ENCODE results near the gene RAB3GAP1.
"Not testable (repeated sequence)": the region's sequence is repeated elsewhere in the genome, so short reads cannot be mapped to it uniquely, and the experiment has no call there.

Gene RAB3GAP1

GRCh38 chr2:135105513-135106316 lies 53.6 kb downstream of the RAB3GAP1 start:
- not testable (repeated sequence) for DNase-seq

GRCh38 chr2:135113322-135113721 lies 61.2 kb downstream of the RAB3GAP1 start:
- DNase-seq, result no peak

GRCh38 chr2:135119582-135119981 lies 67.5 kb downstream of the RAB3GAP1 start:
- DNase-seq, result no peak

DNA sequence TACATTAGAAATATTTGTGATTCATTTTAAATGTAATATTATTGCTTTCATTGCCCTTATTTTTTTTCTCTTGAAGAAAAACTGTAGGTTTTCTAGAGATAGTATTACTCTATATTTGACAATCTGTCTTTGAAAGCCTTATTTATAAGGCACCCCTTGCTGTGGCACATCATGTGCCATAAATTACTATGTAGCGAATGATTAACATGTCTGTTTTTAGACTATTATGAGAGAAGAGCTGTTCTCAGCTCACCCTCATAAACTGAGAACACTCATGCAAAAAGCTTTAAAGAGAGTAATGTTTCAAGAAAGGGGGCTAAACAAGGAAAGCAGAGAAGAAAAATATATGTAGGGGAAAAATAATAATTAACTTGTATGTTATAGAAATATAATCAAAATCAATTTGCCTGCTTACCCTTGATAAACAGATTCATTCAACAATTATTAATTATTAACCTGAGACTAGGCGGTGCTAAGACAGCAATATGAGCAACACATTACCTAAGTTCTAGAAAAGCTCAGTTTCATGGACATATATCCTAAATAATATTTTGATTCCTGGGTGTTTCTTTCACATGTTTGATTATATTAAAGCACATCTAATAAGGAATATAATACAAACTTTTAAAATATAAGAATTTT lies 69.0 kb downstream of the RAB3GAP1 start:
- no peak for DNase-seq

DNA sequence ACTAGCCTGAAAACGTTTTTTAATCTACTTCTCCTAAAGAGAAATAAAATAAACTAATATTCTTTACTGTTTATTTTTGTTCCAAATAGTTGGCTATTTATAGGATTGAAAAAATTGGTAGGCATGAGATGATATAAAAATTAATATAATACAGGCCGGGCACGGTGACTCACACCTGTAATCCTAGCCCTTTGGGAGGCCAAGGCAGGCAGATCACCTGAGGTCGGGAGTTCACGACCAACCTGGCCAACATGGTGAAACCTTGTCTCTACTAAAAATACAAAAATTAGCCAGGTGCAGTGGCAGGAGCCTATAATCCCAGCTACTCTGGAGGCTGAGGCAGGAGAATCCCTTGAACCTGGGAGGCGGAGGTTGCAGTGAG lies 69.6 kb downstream of the RAB3GAP1 start:
- DNase-seq, result not testable (repeated sequence)

- no peak for DNase-seq
These were observed 73.1 kb downstream of the RAB3GAP1 start for GRCh38 chr2:135124924-135125886.

- DNase-seq, result no peak
These were observed 73.8 kb downstream of the RAB3GAP1 start for GRCh38 chr2:135125940-135126339.

DNA sequence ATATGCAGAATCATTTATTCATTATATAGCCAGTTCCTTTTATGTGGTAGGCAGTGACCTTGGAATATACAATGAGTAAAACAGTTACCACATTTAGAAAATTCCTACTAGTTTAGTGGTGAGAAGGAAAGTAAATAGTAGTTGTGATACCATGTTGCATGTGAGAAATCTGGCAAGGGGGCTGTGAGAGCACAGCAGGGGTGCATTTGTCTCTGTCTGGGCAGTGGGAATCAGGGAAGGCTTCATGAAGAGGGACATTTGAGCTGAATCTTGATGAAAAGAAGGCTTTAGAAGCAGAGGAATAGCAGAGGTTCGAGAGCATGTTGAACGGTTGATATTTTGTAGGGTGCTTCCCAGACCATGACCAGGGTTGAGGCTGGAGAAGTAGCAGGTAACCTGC lies 78.7 kb downstream of the RAB3GAP1 start:
- no peak for DNase-seq

GRCh38 chr2:135132314-135132713 lies 80.2 kb downstream of the RAB3GAP1 start:
- DNase-seq, result no peak

DNA sequence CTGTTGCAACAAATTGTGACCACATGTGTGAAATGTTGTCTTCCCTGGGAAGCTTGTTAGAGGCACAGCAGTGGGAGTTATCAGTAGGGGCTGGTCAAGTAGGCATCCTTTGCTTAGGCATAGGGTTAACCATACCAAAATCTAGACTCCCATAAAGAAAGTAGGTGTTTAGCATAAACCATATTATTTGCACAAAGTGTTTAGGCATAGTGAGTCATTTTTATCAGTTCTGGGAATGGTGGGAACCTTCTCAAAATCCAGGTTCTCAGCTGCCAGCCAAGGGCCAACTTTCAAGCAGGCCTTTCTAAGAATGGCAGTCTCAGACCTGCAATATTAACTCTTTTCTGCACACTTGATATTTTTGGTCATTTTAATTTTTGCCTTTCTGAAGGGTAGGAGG lies 88.5 kb downstream of the RAB3GAP1 start:
- no peak for DNase-seq

GRCh38 chr2:135142323-135142722 lies 90.2 kb downstream of the RAB3GAP1 start:
- DNase-seq, result no peak

DNA sequence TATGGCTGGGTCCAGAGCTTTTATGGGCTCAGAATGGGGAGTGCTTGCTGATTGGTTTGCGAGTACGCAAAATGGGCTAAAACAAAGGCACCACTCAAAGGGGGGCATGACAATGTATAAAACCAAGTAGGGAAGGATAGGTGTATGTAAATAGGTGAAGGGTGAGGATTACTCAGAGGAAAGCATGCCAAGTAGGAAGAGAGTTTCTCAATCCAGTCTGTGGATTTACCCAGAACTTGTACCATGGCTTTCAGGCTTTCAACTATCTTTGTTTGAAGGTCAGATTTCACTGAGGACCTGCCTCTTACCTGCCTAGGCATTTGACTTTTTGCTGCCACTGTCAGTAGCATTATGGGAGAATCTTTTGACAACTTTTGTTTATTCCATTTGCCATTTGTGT lies 92.3 kb downstream of the RAB3GAP1 start:
- DNase-seq, result no peak

DNA sequence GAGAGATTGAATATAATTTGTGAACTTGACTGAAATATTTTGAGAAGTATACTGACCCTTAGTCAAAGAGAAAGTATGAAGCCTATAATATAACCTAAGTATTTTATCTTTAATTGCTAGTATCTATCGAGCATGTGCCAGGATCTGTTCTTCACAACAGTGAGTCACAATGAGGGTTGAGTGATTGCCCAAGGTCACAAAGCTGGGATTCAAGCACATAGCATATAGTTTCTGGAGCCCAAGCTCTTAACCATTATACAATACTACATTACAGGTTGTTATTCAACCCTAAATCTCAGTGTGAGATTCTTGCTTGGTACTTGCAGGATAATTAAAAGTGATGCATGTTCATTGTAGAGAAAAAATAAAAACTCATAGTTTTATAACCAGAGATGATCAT lies 97.2 kb downstream of the RAB3GAP1 start:
- no peak for DNase-seq

- DNase-seq, result no peak
These were observed 98.6 kb downstream of the RAB3GAP1 start for GRCh38 chr2:135150725-135151124.

GRCh38 chr2:135151615-135152014 lies 99.5 kb downstream of the RAB3GAP1 start:
- no peak for DNase-seq

- no peak for DNase-seq
These were observed 100.3 kb downstream of the RAB3GAP1 start for GRCh38 chr2:135152361-135152760.

DNA sequence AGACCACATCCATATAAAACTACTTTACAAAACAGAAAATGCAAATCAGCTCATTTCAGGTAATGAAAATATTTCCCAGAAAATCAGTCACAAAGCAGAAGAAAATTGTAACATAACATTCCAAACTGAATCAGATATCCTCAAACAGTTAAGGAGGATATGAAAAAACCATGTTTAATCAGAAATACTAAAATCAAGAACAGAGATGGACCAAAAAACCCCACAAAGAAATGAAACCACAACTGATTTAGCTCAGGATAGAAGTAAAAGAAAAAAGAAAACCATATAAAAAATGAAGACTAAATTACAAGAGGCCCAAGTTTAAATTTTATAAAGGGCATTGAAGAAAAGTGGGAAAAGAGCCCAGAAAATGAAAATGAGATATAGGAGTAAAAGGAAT lies 102.9 kb downstream of the RAB3GAP1 start:
- DNase-seq, result no peak

GRCh38 chr2:135157856-135158255 lies 105.8 kb downstream of the RAB3GAP1 start:
- no peak for DNase-seq

DNA sequence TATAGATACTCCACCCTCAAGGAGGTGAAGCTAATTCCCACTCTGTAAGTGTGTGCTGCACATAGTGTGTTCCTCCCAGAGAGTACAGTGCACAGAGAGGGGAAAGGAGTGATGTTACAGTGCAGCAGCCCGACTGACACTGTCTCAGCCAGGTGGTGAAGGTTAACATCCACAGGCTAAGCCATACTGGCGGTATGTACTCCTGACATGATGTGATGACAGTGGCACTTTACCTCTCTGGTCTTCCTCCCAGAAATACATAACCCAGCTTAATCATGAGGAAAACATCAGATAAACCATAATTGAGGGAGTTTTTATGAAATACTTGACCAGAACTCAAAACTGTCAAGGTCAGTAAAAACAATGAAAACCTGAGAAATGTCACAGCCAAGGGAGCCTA lies 107.1 kb downstream of the RAB3GAP1 start:
- DNase-seq, result no peak

DNA sequence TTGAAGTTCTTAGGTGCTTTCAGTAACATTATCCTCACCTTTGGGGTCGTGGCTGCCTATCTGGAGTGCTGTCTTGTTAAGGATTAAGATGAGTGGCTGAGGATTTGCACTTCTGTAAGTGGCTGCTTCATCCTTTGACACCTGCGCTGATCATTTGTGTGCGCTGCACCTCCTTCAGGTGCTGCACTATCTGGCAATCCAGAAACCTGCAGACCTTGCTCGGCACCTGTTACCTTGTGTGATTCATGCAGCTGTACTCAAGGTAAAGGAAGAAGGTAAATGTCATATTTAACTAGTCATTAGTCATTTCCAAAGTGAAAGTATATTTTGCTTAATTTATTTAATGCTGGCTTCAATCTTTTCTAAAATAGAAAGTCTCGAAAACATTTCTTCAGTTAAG lies 110.3 kb downstream of the RAB3GAP1 start:
- no peak for DNase-seq

- DNase-seq, result no peak
These were observed 110.7 kb downstream of the RAB3GAP1 start for GRCh38 chr2:135162786-135163185.

- DNase-seq, result no peak
These were observed 111.2 kb downstream of the RAB3GAP1 start for GRCh38 chr2:135163306-135163705.

DNA sequence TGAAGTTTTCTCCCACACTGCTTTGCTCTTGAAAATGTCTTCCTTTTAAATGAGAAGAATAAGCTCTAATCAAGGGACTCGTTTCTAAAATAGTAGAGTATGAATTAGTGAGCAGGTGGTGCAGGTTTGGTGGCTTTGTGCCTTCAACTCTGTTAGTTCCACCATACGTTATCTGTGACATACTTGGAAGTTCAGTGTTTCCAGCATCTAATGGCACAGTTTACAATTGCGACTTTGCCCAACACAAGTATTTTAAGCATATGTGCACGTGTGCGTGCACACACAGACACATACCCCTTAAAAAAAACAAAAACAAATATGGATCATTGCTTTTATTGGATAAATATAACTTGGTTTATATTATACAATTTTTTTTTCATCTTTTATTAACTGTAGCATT lies 111.8 kb downstream of the RAB3GAP1 start:
- DNase-seq, result no peak

Measured in central memory CD4-positive, alpha-beta T cell (primary cell).